GM12872 (cell line): ENCODE data around the gene NUP93.

Experiments
- TF ChIP-seq, protein P1 (sequence below): IDR thresholded peaks from 3 replicates; pipeline ENCODE4 v1.5.1; 2011; ENCODE audit warnings: low read depth, mild to moderate bottlenecking, low read length, moderate library complexity; ENCODE audit not compliant: insufficient read depth

The NUP93 gene

DNA sequence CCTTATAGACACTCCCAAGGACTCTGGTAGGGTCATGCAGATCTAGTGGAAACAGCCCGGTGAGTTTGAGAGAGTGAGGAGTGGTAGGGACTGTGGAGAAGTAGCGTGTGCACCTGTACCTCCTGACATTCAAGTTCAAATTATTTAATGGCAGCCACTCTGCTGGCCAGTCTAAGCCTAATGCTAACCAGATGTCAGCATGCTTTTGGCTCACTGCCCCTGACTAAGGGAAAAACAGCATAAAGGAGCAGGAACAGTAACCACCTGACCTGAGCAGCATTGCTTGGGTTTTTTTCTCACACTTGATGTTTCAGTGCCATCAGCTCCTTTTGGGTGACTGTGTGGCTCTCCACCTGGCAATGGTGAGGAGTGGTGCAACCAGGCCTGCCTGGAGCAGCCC, 111.3 kb downstream of the NUP93 start:
- TF ChIP-seq, protein P1, sequence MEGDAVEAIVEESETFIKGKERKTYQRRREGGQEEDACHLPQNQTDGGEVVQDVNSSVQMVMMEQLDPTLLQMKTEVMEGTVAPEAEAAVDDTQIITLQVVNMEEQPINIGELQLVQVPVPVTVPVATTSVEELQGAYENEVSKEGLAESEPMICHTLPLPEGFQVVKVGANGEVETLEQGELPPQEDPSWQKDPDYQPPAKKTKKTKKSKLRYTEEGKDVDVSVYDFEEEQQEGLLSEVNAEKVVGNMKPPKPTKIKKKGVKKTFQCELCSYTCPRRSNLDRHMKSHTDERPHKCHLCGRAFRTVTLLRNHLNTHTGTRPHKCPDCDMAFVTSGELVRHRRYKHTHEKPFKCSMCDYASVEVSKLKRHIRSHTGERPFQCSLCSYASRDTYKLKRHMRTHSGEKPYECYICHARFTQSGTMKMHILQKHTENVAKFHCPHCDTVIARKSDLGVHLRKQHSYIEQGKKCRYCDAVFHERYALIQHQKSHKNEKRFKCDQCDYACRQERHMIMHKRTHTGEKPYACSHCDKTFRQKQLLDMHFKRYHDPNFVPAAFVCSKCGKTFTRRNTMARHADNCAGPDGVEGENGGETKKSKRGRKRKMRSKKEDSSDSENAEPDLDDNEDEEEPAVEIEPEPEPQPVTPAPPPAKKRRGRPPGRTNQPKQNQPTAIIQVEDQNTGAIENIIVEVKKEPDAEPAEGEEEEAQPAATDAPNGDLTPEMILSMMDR = no peak

DNA sequence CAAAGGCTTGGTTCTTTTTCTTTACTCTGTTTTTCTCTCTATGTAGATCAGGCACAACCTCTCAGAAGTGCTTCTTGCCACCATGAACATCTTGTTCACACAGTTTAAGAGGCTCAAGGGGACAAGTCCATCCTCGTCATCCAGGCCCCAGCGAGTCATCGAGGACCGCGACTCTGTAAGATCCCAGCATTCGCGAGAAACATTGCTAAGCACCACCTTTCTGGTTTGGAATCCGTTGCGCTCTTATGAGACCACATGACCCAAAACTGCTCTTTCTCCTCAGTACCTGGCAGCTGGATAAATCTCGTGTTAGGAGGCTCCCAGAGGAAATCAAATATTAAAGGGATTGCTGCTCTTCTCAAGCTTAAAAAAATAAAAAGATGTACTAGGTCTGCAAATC, 111.7 kb downstream of the NUP93 start:
- TF ChIP-seq, protein P1 = no peak

DNA sequence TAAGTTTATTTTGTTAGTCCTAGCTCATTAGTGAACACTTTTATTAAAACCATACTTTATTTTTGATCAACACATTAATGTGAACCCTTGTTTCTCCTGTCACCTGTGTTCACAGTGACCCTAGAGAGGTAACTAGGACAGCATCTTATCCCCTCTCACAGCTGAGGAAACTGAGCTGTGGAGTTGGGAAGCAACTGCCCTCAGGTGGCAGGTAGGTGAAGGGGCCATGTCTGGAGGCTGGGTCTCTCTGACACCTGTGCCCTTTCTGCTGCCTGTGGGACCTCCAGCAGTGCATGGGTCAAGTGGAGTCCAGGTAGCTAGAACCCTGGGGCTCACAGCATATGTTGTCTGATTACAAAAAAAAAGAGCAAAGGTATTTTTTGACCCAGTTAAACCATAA, 112.2 kb downstream of the NUP93 start:
- TF ChIP-seq, protein P1 = no peak

DNA sequence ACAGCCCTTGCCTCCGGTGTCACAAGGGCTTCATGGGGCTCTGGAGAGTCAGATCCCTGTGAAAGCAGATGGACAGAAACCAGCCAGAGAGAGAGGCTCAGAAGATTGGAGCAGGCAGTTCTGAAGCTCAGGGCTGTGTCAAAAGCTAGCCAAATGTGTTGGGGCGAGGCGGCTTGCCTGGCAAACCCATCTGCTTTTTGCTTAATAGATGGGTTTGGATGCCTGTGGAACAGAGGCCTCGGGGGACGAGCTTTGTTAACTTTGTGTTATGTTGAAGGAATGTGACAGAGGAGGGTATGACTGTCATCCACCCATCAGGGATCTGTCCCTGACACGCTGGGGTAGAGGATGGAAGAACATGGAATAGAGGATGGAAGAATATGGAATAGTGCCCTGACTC, 114.1 kb downstream of the NUP93 start:
- TF ChIP-seq, protein P1 = no peak

DNA sequence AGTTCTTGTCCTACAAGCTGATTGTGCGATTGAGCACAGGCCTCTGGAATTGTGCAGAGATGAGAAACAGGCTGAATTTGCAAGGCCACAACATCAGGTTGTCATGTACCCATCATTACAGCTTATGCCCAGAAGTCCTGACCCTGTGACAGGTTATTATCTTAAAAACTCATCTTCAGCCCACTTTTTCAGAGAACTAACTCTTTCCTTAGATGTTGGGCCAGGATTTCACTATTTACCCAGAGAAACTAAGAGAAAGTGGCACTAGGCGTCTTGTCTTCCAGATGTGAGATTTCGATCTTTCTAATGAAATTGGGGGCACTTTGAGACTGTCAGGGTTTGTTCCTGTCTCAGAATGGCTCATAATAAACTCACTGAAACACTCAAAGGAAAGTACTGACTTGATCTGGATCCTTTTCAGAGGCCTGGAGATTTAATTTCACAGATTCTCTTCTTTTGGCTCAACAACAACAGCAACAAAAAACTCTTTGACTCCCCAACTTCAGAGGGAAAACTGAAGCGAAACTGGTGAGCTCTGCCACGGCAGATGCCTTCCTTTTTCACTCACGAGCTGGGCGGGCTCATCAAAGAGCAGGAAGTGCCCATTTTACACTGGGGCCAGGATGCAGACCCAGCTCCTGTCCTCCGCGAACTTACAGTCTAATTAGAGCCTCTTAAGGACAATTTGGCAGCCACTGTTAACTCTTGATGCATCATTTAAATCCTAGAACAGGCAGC, 117.4 kb downstream of the NUP93 start:
- TF ChIP-seq, protein P1 = no peak

DNA sequence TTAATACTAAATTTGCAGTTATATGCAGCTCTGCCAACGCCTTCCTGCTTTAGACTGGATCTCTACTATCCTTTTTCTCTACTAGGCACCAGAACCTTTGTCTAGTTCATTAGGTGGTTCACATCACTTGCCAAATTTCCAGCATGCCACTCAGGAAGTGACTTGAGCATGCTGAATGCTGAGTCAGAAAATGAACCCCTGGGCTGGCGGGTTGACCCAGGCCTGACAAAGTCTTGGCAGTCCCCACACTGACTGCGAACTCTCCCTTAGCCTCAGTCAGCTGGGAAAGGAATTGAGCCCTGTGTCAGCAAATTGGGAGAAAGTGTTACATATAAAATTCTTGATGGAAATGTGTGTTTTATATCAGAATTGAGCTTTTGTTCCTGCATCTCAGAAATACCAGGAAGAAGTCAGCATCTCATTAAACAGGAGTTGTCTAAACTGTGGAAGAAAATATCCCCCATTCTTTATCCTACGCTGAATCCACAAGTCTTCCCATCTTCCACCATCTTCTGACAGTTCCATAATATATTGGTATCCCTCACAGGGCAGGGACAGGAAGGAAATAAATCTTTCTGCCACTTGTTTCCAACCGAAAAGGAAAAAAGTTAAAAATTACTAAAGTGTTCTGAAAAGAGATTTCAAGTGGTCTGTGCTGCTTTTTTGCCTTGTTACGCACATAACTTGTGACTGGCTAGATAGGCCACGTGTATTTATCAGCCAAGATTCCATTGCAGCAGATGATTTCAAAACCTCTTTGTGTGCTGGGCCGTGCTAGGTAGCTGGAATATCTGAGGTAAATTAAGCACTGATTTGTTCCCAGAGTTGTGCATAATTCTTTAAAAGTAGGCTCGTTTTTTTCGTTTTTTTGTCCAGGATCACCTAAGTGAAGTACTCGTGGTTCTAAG, 118.4 kb downstream of the NUP93 start:
- TF ChIP-seq, protein P1 = no peak

DNA sequence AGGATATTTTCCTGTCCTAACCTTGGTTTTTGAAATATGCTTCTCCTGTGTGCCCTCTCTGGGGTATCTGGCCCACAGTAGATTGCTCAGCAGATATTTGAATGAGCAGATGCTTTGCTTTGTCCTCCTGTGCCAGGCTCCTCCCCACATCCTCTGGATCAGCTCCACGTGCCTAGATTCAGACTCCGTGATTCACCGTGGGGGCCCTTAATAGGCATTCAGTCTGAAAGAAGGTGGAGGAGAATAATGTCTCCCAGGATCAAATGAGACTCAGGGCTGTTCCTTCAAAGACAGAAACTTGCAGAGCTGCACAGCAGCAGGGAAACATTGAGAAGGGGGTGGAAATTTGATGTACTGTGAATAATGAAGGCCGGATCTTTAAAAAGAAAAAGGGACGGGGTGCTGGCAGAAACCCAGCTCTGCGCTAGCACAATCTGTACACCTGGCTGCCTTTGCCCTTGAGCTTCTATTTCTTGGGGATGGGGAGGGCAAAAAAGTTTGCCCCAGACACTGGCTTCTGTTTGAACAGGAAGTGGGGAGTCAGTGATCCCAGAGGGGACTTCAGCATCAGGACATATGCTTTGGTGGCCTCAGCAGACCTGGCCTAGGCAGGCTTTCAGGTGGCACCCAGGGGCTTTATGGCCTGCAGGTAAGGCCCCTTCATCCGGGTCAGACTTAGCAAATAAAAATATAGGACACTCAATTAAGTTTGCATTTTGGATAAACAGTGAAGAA, 119.2 kb downstream of the NUP93 start:
- TF ChIP-seq, protein P1 = no peak
